Measurements from ENCODE around the gene ATP5MK.

DNA sequence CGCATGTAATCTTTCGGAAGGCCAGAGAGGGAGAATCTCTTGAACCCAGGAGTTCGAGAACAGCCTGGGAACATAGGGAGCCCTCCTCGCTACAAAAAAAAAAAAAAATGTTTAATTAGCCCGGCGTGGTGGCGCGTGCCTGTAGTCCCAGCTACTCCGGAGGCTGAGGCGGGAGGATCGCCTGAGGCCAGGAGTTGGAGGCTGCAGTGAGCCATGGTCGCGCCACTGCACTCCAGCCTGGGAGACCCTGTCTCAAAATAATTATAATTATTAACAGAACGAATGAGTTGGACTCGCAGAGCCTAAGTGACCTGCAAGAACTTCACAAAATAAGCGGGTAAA, 46.1 kb downstream of the ATP5MK start:
- TF ChIP-seq, protein P1, sequence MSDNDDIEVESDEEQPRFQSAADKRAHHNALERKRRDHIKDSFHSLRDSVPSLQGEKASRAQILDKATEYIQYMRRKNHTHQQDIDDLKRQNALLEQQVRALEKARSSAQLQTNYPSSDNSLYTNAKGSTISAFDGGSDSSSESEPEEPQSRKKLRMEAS (IDR thresholded peaks at IDR 0.05), result no peak
- no peak for TF ChIP-seq TAF1 (IDR thresholded peaks at IDR 0.05; ENCODE audit: low read depth)
- TF ChIP-seq RAD21 (IDR thresholded peaks at IDR 0.05; ENCODE audit: low read depth), result no peak
- no peak for TF ChIP-seq EP300 (IDR thresholded peaks at IDR 0.05; ENCODE audit: borderline replicate concordance)
- TF ChIP-seq, protein P2, sequence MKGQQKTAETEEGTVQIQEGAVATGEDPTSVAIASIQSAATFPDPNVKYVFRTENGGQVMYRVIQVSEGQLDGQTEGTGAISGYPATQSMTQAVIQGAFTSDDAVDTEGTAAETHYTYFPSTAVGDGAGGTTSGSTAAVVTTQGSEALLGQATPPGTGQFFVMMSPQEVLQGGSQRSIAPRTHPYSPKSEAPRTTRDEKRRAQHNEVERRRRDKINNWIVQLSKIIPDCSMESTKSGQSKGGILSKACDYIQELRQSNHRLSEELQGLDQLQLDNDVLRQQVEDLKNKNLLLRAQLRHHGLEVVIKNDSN (IDR thresholded peaks at IDR 0.05), result no peak
- no peak for TF ChIP-seq YY1 (IDR thresholded peaks at IDR 0.05; ENCODE audit: low read depth)
- TF ChIP-seq CEBPB (IDR thresholded peaks at IDR 0.05), result no peak
- no peak for TF ChIP-seq FOXM1 (IDR thresholded peaks at IDR 0.05; ENCODE audit: borderline replicate concordance, low read depth)
- TF ChIP-seq EGR1 (IDR thresholded peaks at IDR 0.05), result no peak
- TF ChIP-seq CREB1 (IDR thresholded peaks at IDR 0.05; ENCODE audit: low read depth), result no peak
- no peak for TF ChIP-seq TEAD4 (IDR thresholded peaks at IDR 0.05)
- TF ChIP-seq ZBTB7A (IDR thresholded peaks at IDR 0.05; ENCODE audit: low read depth), result no peak
- TF ChIP-seq, protein P3, sequence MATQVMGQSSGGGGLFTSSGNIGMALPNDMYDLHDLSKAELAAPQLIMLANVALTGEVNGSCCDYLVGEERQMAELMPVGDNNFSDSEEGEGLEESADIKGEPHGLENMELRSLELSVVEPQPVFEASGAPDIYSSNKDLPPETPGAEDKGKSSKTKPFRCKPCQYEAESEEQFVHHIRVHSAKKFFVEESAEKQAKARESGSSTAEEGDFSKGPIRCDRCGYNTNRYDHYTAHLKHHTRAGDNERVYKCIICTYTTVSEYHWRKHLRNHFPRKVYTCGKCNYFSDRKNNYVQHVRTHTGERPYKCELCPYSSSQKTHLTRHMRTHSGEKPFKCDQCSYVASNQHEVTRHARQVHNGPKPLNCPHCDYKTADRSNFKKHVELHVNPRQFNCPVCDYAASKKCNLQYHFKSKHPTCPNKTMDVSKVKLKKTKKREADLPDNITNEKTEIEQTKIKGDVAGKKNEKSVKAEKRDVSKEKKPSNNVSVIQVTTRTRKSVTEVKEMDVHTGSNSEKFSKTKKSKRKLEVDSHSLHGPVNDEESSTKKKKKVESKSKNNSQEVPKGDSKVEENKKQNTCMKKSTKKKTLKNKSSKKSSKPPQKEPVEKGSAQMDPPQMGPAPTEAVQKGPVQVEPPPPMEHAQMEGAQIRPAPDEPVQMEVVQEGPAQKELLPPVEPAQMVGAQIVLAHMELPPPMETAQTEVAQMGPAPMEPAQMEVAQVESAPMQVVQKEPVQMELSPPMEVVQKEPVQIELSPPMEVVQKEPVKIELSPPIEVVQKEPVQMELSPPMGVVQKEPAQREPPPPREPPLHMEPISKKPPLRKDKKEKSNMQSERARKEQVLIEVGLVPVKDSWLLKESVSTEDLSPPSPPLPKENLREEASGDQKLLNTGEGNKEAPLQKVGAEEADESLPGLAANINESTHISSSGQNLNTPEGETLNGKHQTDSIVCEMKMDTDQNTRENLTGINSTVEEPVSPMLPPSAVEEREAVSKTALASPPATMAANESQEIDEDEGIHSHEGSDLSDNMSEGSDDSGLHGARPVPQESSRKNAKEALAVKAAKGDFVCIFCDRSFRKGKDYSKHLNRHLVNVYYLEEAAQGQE (IDR thresholded peaks at IDR 0.05; ENCODE audit: low read depth), result no peak
